HG03378 (cell line): ENCODE results near the gene ARHGEF10L.

Experiments
- ATAC-seq: cut with Tn5 transposase; IDR thresholded peaks from one replicate; pipeline ENCODE4 v1.9.1; 2021; ENCODE audit warnings: mild to moderate bottlenecking, moderate library complexity; ENCODE audit not compliant: unreplicated experiment

ARHGEF10L gene

GRCh38 chr1:17700945-17701810 lies 161.7 kb downstream of the ARHGEF10L start:
- ATAC-seq: no peak

- ATAC-seq: no peak
Observed at GRCh38 chr1:17704176-17704575, 164.7 kb downstream of the ARHGEF10L start.

GRCh38 chr1:17706445-17706844 lies 166.9 kb downstream of the ARHGEF10L start:
- ATAC-seq: no peak

GRCh38 chr1:17709981-17710380 lies 170.5 kb downstream of the ARHGEF10L start:
- no peak for ATAC-seq

GRCh38 chr1:17710889-17711576 lies 171.5 kb downstream of the ARHGEF10L start:
- ATAC-seq: no peak

GRCh38 chr1:17711577-17711910 lies 172.0 kb downstream of the ARHGEF10L start:
- ATAC-seq: no peak

GRCh38 chr1:17711941-17712340 lies 172.4 kb downstream of the ARHGEF10L start:
- ATAC-seq: no peak

- no peak for ATAC-seq
Observed at GRCh38 chr1:17713993-17714392, 174.5 kb downstream of the ARHGEF10L start.

GRCh38 chr1:17717594-17718535 lies 178.4 kb downstream of the ARHGEF10L start:
- no peak for ATAC-seq

- no peak for ATAC-seq
Observed at GRCh38 chr1:17719874-17720273, 180.4 kb downstream of the ARHGEF10L start.

GRCh38 chr1:17721444-17721843 lies 181.9 kb downstream of the ARHGEF10L start:
- ATAC-seq: no peak

- no peak for ATAC-seq
Observed at GRCh38 chr1:17723684-17724083, 184.2 kb downstream of the ARHGEF10L start.

GRCh38 chr1:17724150-17724549 lies 184.7 kb downstream of the ARHGEF10L start:
- ATAC-seq: no peak

- ATAC-seq: no peak
Observed at GRCh38 chr1:17725084-17725719, 185.7 kb downstream of the ARHGEF10L start.

GRCh38 chr1:17725811-17726582 lies 186.5 kb downstream of the ARHGEF10L start:
- no peak for ATAC-seq

- ATAC-seq: no peak
Observed at GRCh38 chr1:17728123-17728712, 188.7 kb downstream of the ARHGEF10L start.

- ATAC-seq: no peak
Observed at GRCh38 chr1:17729248-17729647, 189.8 kb downstream of the ARHGEF10L start.

GRCh38 chr1:17729909-17730308 lies 190.4 kb downstream of the ARHGEF10L start:
- ATAC-seq: no peak

GRCh38 chr1:17731460-17731859 lies 192.0 kb downstream of the ARHGEF10L start:
- ATAC-seq: no peak

GRCh38 chr1:17732475-17732874 lies 193.0 kb downstream of the ARHGEF10L start:
- ATAC-seq: no peak
